ENCODE results near the gene SYNGR3. TPM values are rescaled to one million over a fixed set of nuclear protein-coding genes. Genes with fewer than 3 reads are reported as not detected.
"Not testable (repeated sequence)": the region's sequence is repeated elsewhere in the genome, so short reads cannot be mapped to it uniquely, and the experiment has no call there.

The SYNGR3 gene
- total RNA-seq, 1 donor from 2014 or later, result 3.3 TPM

DNA sequence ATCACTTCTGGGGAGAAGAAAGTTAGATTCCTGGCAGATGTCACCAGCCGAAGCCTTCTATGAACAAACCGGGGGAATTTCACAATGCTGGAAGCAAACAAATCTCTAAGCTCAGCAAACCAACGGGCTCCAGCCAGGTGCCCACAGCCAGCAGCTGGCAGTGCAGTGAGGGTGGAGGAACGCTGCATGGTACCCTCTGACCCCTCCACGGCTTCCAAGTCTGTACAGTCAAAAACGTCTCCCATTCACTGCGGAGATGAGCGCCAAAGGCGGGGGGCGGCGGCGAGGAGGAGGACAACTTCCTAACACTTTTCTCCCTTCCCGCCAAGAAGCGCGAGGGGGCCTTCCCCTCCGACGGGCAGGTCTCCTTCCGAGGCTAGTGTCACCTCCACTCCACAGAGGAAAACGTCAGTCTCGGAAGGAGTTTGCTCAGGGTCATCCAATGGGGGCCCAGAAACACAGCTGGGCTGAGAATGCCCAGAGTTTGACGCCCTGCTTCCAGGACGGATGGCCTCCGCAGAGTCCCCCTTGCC, 18.9 kb downstream of the SYNGR3 start:
- Mint-ChIP-seq H3K4me3 (ENCODE audit: low read depth) (peak overlapping the region; percentile 72), H3K36me3 (ENCODE audit: insufficient read depth) (peaks cover 2% of the 10 kb centered on the region), H3K27me3 (no peaks in the 10 kb centered on the region), H3K4me1 (ENCODE audit: low read depth) (peaks cover 21% of the 10 kb centered on the region), H3K27ac (peak overlapping the region; percentile 46), H3K9me3 (ENCODE audit: low read depth) (no peaks in the 10 kb centered on the region)
- no peak for DNase-seq (ENCODE audit: low spot score, unreplicated experiment)
- TF ChIP-seq, protein P1, sequence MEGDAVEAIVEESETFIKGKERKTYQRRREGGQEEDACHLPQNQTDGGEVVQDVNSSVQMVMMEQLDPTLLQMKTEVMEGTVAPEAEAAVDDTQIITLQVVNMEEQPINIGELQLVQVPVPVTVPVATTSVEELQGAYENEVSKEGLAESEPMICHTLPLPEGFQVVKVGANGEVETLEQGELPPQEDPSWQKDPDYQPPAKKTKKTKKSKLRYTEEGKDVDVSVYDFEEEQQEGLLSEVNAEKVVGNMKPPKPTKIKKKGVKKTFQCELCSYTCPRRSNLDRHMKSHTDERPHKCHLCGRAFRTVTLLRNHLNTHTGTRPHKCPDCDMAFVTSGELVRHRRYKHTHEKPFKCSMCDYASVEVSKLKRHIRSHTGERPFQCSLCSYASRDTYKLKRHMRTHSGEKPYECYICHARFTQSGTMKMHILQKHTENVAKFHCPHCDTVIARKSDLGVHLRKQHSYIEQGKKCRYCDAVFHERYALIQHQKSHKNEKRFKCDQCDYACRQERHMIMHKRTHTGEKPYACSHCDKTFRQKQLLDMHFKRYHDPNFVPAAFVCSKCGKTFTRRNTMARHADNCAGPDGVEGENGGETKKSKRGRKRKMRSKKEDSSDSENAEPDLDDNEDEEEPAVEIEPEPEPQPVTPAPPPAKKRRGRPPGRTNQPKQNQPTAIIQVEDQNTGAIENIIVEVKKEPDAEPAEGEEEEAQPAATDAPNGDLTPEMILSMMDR (IDR thresholded peaks at IDR 0.05; ENCODE audit: unreplicated experiment), result no peak

DNA sequence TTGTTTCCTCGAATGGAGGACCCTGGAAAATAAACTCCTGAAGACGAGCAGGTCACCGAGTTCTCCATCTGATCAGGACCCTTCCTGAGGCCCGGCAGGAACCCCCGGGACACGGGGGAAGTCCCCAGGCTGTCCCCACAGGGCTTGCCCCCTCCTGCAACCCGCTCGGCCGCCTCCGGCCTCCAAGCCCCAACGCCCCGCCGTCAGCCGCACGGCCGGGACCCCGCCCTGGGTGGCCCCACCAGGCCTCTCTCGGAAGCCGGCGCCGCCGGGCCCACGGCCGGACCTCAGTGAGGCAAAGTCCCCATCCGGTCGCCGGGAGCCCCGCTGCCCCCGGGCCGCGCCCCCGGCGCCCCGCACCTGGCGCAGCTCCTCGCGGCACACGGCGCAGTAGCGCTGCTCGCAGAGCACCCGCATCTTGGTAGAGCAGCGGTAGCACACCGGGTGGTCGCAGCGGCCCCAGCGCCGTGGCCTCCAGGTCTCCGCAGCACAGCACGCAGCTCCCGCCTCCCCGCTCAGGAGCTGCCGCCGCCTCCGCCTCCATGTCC, 19.5 kb downstream of the SYNGR3 start:
- Mint-ChIP-seq H3K9me3 (ENCODE audit: low read depth) (no peaks in the 10 kb centered on the region), H3K27me3 (no peaks in the 10 kb centered on the region), H3K27ac (no peak overlapping the region), H3K4me1 (ENCODE audit: low read depth) (peaks cover 21% of the 10 kb centered on the region), H3K36me3 (ENCODE audit: insufficient read depth) (peaks cover 2% of the 10 kb centered on the region), H3K4me3 (ENCODE audit: low read depth) (peak overlapping the region; percentile 72)
- TF ChIP-seq, protein P1 (IDR thresholded peaks at IDR 0.05; ENCODE audit: unreplicated experiment), result no peak
- no peak for DNase-seq (ENCODE audit: low spot score, unreplicated experiment)

DNA sequence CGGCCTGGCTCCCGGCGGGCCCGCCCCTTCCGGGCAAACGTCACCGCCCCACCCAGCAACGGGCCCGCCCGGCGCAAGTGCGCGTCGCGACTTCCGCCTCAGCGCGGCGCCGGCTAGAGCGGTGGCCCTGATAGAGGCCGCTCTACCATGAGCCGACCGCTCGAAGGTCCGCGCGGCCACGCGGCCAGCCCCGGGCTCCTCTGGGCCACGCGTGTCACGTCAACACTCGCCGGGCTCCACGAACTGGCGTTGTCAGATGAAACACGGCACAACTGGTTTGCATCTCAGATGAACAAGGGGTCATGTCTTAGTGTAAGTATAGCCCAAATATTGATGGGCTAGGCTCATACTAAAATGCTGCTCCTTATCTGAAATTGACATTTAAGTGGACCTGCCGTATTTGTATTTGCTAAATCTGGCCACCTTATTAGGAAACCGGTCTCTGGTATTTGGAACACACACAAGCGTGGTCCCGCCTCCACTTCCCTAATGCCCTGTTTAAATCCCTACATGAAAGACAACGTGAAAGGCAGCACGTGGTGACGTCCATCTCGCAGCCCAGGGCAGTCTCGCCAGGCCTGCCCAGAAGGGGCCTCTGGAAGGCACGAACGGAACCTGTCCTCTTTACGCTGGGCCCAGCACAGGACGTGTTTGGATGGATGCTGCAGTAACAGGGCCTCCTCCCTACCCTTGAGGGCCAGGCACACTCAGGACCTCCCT, 20.2 kb downstream of the SYNGR3 start, which contains the start of gene ZNF598:
TSS of gene ZNF598 (minus strand) at position 31 of the 720 bp plus-strand sequence.
- Mint-ChIP-seq H3K4me1 (ENCODE audit: low read depth) (peaks cover 17% of the 10 kb centered on the region), H3K4me3 (ENCODE audit: low read depth) (peak within 1 kb of the TSS; percentile 87), H3K36me3 (ENCODE audit: insufficient read depth) (peaks cover 2% of the 10 kb centered on the region), H3K27ac (peak within 1 kb of the TSS; percentile 95), H3K27me3 (no peaks in the 10 kb centered on the region), H3K9me3 (ENCODE audit: low read depth) (no peaks in the 10 kb centered on the region)
- TF ChIP-seq, protein P1 (IDR thresholded peaks at IDR 0.05; ENCODE audit: unreplicated experiment), result no peak
- peak; percentile 69 for DNase-seq (ENCODE audit: low spot score, unreplicated experiment)

DNA sequence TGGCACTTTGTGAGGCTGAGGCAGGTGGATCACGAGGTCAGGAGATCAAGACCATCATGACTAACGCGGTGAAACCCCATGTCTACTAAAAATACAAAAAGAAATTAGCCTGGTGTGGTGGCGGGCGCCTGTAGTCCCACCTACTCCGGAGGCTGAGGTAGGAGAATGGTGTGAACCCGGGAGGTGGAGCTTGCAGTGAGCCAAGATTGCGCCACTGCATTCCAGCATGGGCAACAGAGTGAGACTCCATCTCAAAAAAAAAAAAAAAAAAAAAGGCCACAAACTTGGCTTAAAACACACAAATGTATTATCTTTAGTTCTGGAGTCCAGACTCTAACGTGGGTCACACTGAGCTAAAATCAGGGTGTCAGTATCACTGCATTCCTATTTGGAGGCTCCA, 22.0 kb downstream of the SYNGR3 start:
- not testable (repeated sequence) for H3K9me3 Mint-ChIP-seq (ENCODE audit: low read depth); DNase-seq (ENCODE audit: low spot score, unreplicated experiment); H3K27me3 Mint-ChIP-seq; H3K36me3 Mint-ChIP-seq (ENCODE audit: insufficient read depth); H3K27ac Mint-ChIP-seq; H3K4me3 Mint-ChIP-seq (ENCODE audit: low read depth)
- peaks cover 16% of the 10 kb centered on the region for H3K4me1 Mint-ChIP-seq (ENCODE audit: low read depth)

DNA sequence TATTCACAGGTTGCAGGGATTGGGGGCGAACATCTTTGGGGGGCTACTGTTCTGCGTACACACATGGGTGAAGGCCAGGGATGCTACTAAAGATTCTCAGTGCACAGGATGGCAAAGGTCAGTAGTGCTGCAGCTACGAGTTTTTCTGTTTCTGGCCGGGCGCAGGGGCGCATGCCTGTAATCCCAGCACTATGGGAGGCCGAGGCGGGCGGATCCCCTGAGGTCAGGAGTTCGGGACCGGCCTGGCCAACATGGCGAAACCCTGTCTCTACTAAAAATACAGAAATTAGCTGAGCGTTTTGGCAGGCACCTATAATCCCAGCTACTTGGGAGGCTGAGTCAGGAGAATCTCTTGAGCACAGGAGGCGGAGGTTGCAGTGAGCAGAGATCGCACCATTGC, 23.8 kb downstream of the SYNGR3 start:
- H3K27me3 Mint-ChIP-seq, result peaks cover 11% of the 10 kb centered on the region
- no peaks in the 10 kb centered on the region for H3K9me3 Mint-ChIP-seq (ENCODE audit: low read depth)
- no peak for DNase-seq (ENCODE audit: low spot score, unreplicated experiment)
- H3K4me3 Mint-ChIP-seq (ENCODE audit: low read depth), result no peak overlapping the region
- H3K36me3 Mint-ChIP-seq (ENCODE audit: insufficient read depth), result no peaks in the 10 kb centered on the region
- no peak overlapping the region for H3K27ac Mint-ChIP-seq
- H3K4me1 Mint-ChIP-seq (ENCODE audit: low read depth), result peaks cover 9% of the 10 kb centered on the region
- TF ChIP-seq, protein P1 (IDR thresholded peaks at IDR 0.05; ENCODE audit: unreplicated experiment), result no peak

Measured in progenitor cell of endocrine pancreas (in vitro differentiated cells).